Stomach (tissue), 9 donors: ENCODE data around the gene BCL6. TPM values are rescaled to one million over a fixed set of nuclear protein-coding genes. Genes with fewer than 3 reads are reported as not detected.
A peak's percentile ranks its signal among the peaks of the same experiment; 100 is the strongest.

Experiments used
- DNase-seq, 2 donors: peaks; one replicate each; pipeline versions ENCODE4 v3.0.0 to v3.0.0-alpha.2; 2013 to 2019
- H3K27ac ChIP-seq, 5 donors: fragments of 200-600 bp in 4 of 5; sonication (generic) in 4 of 5; one replicate each; pipeline ENCODE4 v1.5.1; 2013 to 2019; ENCODE audit warnings: mild to moderate bottlenecking in 1 of 5, moderate library complexity in 1 of 5
- H3K27me3 ChIP-seq, 3 donors: fragments of 200-600 bp; sonication (generic); one replicate each; pipeline ENCODE4 v1.5.1; 2017 to 2019; ENCODE audit warnings: mixed run types in 1 of 3
- H3K36me3 ChIP-seq, 4 donors: fragments of 200-600 bp; sonication (generic); 1 replicate in 3 of 4; 2 replicates in 1 of 4; pipeline ENCODE4 v1.5.1; 2016 to 2019
- H3K4me1 ChIP-seq, 4 donors: fragments of 200-600 bp; sonication (generic); one replicate each; pipeline ENCODE4 v1.5.1; 2016 to 2019
- H3K4me3 ChIP-seq, 4 donors: fragments of 200-600 bp; sonication (generic) in 3 of 4; one replicate each; pipeline ENCODE4 v1.5.1; 2016 to 2019; ENCODE audit warnings: mild to moderate bottlenecking in 1 of 4
- H3K9me3 ChIP-seq, 4 donors: fragments of 200-600 bp; sonication (generic); one replicate each; pipeline ENCODE4 v1.5.1; 2016 to 2019
- EP300 ChIP-seq: sonication (generic); formaldehyde crosslinking; IDR thresholded peaks from one replicate; pipeline ENCODE4 v1.6.1; 2017; ENCODE audit warnings: antibody characterized with exemption
- POLR2A ChIP-seq, 4 donors: fragments of 450-650 bp; IDR thresholded peaks; one replicate each; pipeline ENCODE4 v1.6.1; 2016; ENCODE audit warnings: antibody characterized with exemption in 4 of 4, control low read depth in 2 of 4, mild to moderate bottlenecking in 1 of 4, moderate library complexity in 1 of 4
- POLR2AphosphoS5 ChIP-seq, 3 donors: sonication (generic); formaldehyde crosslinking; IDR thresholded peaks; one replicate each; pipeline ENCODE4 v1.6.1; 2016; ENCODE audit warnings: antibody characterized with exemption in 3 of 3
- WGBS, 5 donors: extraction: QIAGEN DNeasy Blood & Tissue Kit in 3 of 5; methylation state at CpG; one replicate each; pipeline versions ENCODE4 v1.1.5 to v1.1.7; 2013 to 2018; 5-methylcytosine and 5-hydroxymethylcytosine counted together
- intact Hi-C: fragments of 100-400 bp; cut with DNase I; formaldehyde crosslinking; loops from one replicate; pipeline ENCODE4 v1.15.1; 2023; ENCODE audit warnings: low total_unique reads
- polyA plus RNA-seq, 3 donors: library from polyadenylated mRNA; stranded (reverse); fragments of 200-250 nt; gene quantifications; one replicate each; pipeline ENCODE4 v1.2.3, GENCODE V29; 2013
- total RNA-seq, 5 donors: library from RNA; depleted of rRNA; stranded (reverse); fragments of >200 nt; gene quantifications; one replicate each; pipeline versions ENCODE4 v1.1.0 to v1.2.3, GENCODE V29; 2014 to 2016
- TF ChIP-seq, protein P1 (sequence below), 7 experiments: fragments of 450-650 bp in 4 of 7; fragments of 200-600 bp in 3 of 7; sonication (generic) in 3 of 7; IDR thresholded peaks; one replicate each; pipeline ENCODE4 v1.5.1; 2016 to 2019; ENCODE audit warnings: antibody characterized with exemption in 7 of 7, control low read depth in 2 of 7, mild to moderate bottlenecking in 1 of 7
- donor health status: healthy with polysubstance abuse.
- donor health status: Bipolar disorder and iron deficiency.
- donor health status: healthy.

The BCL6 gene
- total and polyA plus RNA-seq, 8 donors = 11.1 to 112 (median 37.7) TPM

DNA sequence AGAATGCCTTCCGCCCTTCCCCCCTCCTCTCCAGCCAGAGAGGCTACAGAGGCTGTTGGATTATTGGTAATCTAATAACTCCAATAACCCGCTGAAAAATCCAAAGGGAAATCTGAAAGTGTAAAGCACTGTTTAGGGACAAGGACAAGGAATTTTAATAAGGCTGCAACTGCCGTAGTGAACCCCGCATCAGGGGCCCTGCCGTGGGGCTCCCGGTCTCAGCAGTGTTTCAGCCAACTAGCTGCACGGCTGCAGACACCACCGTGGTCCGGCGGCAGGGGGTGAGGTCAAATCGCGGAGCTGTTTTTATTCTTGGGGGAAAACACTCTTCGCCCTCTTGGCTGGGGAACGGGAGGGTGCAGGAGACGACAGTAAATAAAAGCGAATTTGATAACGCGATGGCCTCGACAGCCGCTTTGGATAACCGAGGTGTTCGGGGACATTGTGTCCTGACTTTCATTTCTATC is 6.1 kb downstream of the BCL6 start:
- H3K4me1 ChIP-seq = peaks cover 27 to 66% (median 56%) of the 10 kb centered on the region in 4 donors
- intact Hi-C loops = loop anchor here (5.0 to 10.0 kb wide), 2 partner anchors 1206 to 1223 kb away; no protein-coding TSS in a partner anchor
- peak; percentile 56 to 72 for DNase-seq

DNA sequence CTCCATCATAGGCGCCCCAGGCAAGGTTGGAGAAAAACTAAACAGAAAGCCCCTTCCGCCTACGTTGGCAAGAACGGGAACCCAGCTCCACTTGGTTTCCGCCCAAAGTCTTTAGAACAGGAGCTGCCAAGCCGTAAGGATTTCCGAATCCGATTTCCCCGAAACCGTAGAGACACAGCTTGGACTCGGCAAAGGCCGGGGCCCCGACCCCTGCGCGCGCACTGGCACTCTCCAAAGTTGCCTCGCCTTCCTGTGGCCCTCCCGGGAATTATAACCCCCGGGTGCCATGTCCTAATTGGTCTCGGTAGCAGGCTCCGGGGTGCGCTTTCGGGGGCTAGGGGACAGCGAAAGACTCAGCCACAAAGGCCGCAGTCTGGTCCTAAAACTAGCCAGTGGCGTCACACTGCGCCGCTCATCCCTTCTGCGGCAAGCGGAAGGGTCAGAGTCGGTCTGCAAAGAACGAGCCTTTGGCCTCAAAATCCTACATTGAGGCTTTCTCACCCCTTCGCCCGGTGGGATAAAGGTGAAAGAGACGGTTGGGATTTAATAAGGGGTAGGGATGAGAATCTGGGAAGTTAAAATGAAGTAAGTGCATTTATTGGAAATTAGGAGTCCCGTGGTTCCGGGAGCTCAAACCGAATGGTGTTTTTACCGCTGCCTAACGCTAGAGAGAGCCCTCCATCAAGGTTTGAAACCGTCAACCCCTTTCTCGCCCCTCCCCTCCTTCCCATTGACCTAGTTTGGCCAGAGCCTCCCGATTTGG is 6.8 kb downstream of the BCL6 start:
- Histone ChIP-seq H3K9me3 (no peaks in the 10 kb centered on the region), H3K4me1 (peaks cover 27 to 67% (median 56%) of the 10 kb centered on the region in 4 donors), H3K4me3 (peak overlapping the region; percentile 57 to 83 (median 70)), H3K27ac (peak overlapping the region; percentile 76 to 100 (median 98)), H3K27me3 (no peaks in the 10 kb centered on the region), H3K36me3 (peaks cover 3 to 12% (median 11%) of the 10 kb centered on the region in 4 donors)
- peak; percentile 87 to 97 for DNase-seq
- TF ChIP-seq, protein P1, sequence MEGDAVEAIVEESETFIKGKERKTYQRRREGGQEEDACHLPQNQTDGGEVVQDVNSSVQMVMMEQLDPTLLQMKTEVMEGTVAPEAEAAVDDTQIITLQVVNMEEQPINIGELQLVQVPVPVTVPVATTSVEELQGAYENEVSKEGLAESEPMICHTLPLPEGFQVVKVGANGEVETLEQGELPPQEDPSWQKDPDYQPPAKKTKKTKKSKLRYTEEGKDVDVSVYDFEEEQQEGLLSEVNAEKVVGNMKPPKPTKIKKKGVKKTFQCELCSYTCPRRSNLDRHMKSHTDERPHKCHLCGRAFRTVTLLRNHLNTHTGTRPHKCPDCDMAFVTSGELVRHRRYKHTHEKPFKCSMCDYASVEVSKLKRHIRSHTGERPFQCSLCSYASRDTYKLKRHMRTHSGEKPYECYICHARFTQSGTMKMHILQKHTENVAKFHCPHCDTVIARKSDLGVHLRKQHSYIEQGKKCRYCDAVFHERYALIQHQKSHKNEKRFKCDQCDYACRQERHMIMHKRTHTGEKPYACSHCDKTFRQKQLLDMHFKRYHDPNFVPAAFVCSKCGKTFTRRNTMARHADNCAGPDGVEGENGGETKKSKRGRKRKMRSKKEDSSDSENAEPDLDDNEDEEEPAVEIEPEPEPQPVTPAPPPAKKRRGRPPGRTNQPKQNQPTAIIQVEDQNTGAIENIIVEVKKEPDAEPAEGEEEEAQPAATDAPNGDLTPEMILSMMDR (IDR thresholded peaks at IDR 0.05) = peak in 5 of 7 experiments; percentile 54 to 87 (median 71)
- TF ChIP-seq EP300 = no peak
- TF ChIP-seq POLR2A (IDR thresholded peaks at IDR 0.05) = no peak
- TF ChIP-seq POLR2AphosphoS5 (IDR thresholded peaks at IDR 0.05) = peak; percentile 30 to 80 (median 41)
- intact Hi-C loops = loop anchor here (5.0 to 10.0 kb wide), 2 partner anchors 1206 to 1224 kb away; no protein-coding TSS in a partner anchor
- 0% methylated on average over 24 to 43 of the region's 43 CpGs for WGBS, 5 donors

More for the DNA sequence above, 6.1 kb downstream of the BCL6 start:
- whole genome bisulfite sequencing, 5 donors = 0 to 1% (median 1%) methylated on average over 22 of the region's 22 CpGs
- H3K27me3 ChIP-seq = no peaks in the 10 kb centered on the region
- peak overlapping the region; percentile 76 to 100 (median 98) for H3K27ac ChIP-seq
- TF ChIP-seq POLR2AphosphoS5 (IDR thresholded peaks at IDR 0.05) = no peak
- peak; percentile 35 for TF ChIP-seq EP300
- peaks cover 0 to 6% (median 5%) of the 10 kb centered on the region in 4 donors for H3K36me3 ChIP-seq
- no peaks in the 10 kb centered on the region for H3K9me3 ChIP-seq
- H3K4me3 ChIP-seq = peak overlapping the region; percentile 57 to 83 (median 70)

DNA sequence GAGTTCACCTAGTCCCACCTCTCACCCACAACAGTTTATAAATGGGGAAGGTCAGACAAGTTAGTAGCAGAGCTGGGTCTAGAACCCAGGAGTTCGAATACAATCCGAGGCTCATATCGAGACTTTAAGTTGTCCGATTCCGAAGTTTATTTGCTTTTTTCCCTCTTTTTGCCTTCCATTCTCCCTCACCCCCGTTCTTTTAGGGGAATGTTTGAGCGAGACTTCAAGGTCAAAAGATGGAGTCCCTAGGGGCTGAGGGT is 7.3 kb downstream of the BCL6 start:
- Histone ChIP-seq H3K27ac (peak overlapping the region; percentile 76 to 100 (median 98)), H3K4me1 (peaks cover 24 to 64% (median 55%) of the 10 kb centered on the region in 4 donors), H3K27me3 (no peaks in the 10 kb centered on the region), H3K9me3 (no peaks in the 10 kb centered on the region), H3K36me3 (peaks cover 8 to 17% (median 16%) of the 10 kb centered on the region in 4 donors), H3K4me3 (peak overlapping the region; percentile 57 to 83 (median 70))
- 0 to 1% (median 0%) methylated on average over 7 of the region's 7 CpGs for WGBS, 5 donors
- intact Hi-C loops = loop anchor here (5.0 to 10.0 kb wide), 2 partner anchors 1207 to 1224 kb away; no protein-coding TSS in a partner anchor
- no peak for DNase-seq
- TF ChIP-seq, protein P1 (IDR thresholded peaks at IDR 0.05) = no peak
- no peak for TF ChIP-seq POLR2A (IDR thresholded peaks at IDR 0.05)
- TF ChIP-seq POLR2AphosphoS5 (IDR thresholded peaks at IDR 0.05) = no peak
- TF ChIP-seq EP300 = no peak

DNA sequence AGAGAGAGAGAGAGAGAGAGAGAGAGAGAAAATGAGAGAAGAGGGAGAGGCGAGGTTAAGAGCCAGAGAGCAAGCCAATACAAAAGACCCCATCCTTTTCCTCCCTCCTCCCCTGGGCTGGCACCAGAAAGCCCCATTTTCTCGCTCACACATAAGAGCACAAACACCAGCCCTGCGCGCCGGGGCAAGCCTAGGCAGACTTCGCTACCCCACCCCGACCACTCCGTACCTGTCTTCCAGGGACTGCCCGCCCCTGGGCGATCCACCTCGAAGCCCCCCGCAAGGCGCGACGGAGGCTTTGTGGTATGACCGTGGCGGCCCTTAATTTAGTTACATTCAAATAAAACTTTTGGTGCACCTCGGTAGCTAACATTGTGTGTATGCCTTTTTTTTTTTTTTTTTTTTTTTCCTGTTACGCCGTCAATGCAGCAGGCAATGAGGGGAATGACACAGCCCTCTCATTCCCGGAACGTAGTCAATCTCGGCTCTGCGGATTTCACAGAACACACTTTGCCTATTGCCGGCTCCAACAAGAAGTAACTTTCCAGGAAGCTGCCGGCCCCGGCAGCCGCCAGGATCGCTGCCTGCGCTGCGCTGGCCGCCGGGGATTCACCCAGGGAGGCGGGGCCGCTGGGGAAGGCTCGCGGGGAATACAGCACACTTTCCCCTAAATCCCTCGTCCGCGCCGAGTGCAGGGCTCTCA is 7.7 kb downstream of the BCL6 start:
- Histone ChIP-seq H3K36me3 (peaks cover 10 to 22% (median 21%) of the 10 kb centered on the region in 4 donors), H3K27me3 (no peaks in the 10 kb centered on the region), H3K27ac (peak overlapping the region; percentile 76 to 100 (median 98)), H3K4me1 (peaks cover 19 to 59% (median 52%) of the 10 kb centered on the region in 4 donors), H3K9me3 (no peaks in the 10 kb centered on the region), H3K4me3 (peak overlapping the region; percentile 57 to 83 (median 70))
- TF ChIP-seq POLR2A (IDR thresholded peaks at IDR 0.05) = peak in 1 of 4 donors; percentile 20
- no peak for TF ChIP-seq EP300
- peak; percentile 50 to 77 (median 55) for TF ChIP-seq POLR2AphosphoS5 (IDR thresholded peaks at IDR 0.05)
- 3 to 7% (median 4%) methylated on average over 31 to 41 of the region's 41 CpGs for WGBS, 5 donors
- DNase-seq = peak; percentile 80 to 88
- intact Hi-C loops = loop anchor here (5.0 to 10.0 kb wide), 2 partner anchors 1207 to 1225 kb away; no protein-coding TSS in a partner anchor

DNA sequence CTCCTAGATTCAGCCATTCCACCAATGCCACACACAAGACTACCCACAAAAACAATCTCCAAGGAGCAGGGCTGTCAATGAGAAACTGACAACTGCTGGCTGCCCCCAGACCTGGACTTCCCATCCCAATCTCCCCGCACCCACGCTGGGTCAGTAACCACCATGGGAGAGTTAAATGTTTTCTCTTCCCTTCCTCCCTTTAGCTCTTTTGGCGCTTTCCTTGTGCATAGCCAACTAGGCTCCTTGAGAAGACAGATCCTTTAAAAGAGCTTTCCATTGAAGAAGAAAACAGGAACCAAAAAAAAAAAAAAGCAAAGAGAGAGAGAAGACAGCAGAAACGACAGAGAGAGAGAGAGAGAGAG is 8.3 kb downstream of the BCL6 start:
- no peaks in the 10 kb centered on the region for H3K27me3 ChIP-seq
- no peaks in the 10 kb centered on the region for H3K9me3 ChIP-seq
- TF ChIP-seq, protein P1 (IDR thresholded peaks at IDR 0.05) = no peak
- no peak for TF ChIP-seq POLR2AphosphoS5 (IDR thresholded peaks at IDR 0.05)
- TF ChIP-seq EP300 = no peak
- no peak for TF ChIP-seq POLR2A (IDR thresholded peaks at IDR 0.05)
- H3K36me3 ChIP-seq = peaks cover 11 to 27% (median 26%) of the 10 kb centered on the region in 4 donors
- peak in 1 of 2 donors; percentile 30 for DNase-seq
- whole genome bisulfite sequencing, 5 donors = 60 to 66% (median 64%) methylated on average over 4 of the region's 4 CpGs
- peak overlapping the region; percentile 57 to 83 (median 70) for H3K4me3 ChIP-seq
- H3K4me1 ChIP-seq = peaks cover 15 to 54% (median 47%) of the 10 kb centered on the region in 4 donors
- intact Hi-C loops = loop anchor here (5.0 to 10.0 kb wide), 2 partner anchors 1208 to 1225 kb away; no protein-coding TSS in a partner anchor
- H3K27ac ChIP-seq = peak overlapping the region in 4 of 5 donors; percentile 93 to 100 (median 98)
